Caco-2 (cell line): ENCODE results near the gene NPIPB2. TPM values are rescaled to one million over a fixed set of nuclear protein-coding genes. Genes with fewer than 3 reads are reported as not detected.

Experiments
- BruUV-seq: library from RNA; stranded (reverse); fragments of 400-500 nt; replicated peaks from 2 replicates; lab custom pipeline; 2021; lab: Mats Ljungman, UMichigan
- CTCF ChIA-PET: fragments of 300-600 bp; sonication (Branson Sonifier 250); formaldehyde crosslinking; loops from one replicate; lab custom pipeline; 2022; ENCODE audit warnings: antibody characterized with exemption; lab: Charles Lee
- POLR2A ChIA-PET: fragments of 300-600 bp; sonication (Branson Sonifier 250); formaldehyde crosslinking; loops from one replicate; lab custom pipeline; 2022; ENCODE audit warnings: antibody characterized with exemption; lab: Charles Lee
- DNase-seq, 2 experiments: peaks; one replicate each; pipeline versions ENCODE4 v3.0.0 to v3.0.0-alpha.2; 2020 to 2022
- H3K27me3 ChIP-seq: replicated peaks from 2 replicates; pipeline ENCODE4 v1.6.0; 2011; ENCODE audit warnings: low read length; ENCODE audit not compliant: control insufficient read depth, insufficient read depth
- H3K36me3 ChIP-seq: 2 replicates; pipeline ENCODE4 v1.5.1; 2011; ENCODE audit warnings: low read length; ENCODE audit not compliant: control insufficient read depth, insufficient read depth
- H3K4me1 ChIP-seq: fragments of 250-450 bp; sonication (Bioruptor Pico); 2 replicates; pipeline ENCODE4 v1.5.1; 2020; ENCODE audit warnings: mild to moderate bottlenecking
- H3K4me3 ChIP-seq: 2 replicates; pipeline ENCODE4 v1.5.1; 2011; ENCODE audit warnings: low read depth, mild to moderate bottlenecking, control low read depth, low read length
- H3K9me3 ChIP-seq: fragments of 250-450 bp; sonication (Bioruptor Pico); 2 replicates; pipeline ENCODE4 v1.5.1; 2020; ENCODE audit warnings: mild to moderate bottlenecking, moderate library complexity
- H3K27ac Mint-ChIP-seq: one replicate; pipeline ENCODE4 v1.8.0; 2022; ENCODE audit warnings: mixed read lengths; ENCODE audit not compliant: unreplicated experiment
- H3K27me3 Mint-ChIP-seq: one replicate; pipeline ENCODE4 v1.8.0; 2022; ENCODE audit warnings: mixed read lengths; ENCODE audit not compliant: insufficient read depth, unreplicated experiment
- H3K36me3 Mint-ChIP-seq: one replicate; pipeline ENCODE4 v1.8.0; 2022; ENCODE audit warnings: mild to moderate bottlenecking, mixed read lengths; ENCODE audit not compliant: insufficient read depth, unreplicated experiment
- H3K4me1 Mint-ChIP-seq: one replicate; pipeline ENCODE4 v1.8.0; 2022; ENCODE audit warnings: low read depth, mixed read lengths; ENCODE audit not compliant: unreplicated experiment
- H3K4me3 Mint-ChIP-seq: one replicate; pipeline ENCODE4 v1.8.0; 2022; ENCODE audit warnings: mild to moderate bottlenecking, moderate library complexity, mixed read lengths; ENCODE audit not compliant: unreplicated experiment
- H3K9me3 Mint-ChIP-seq: one replicate; pipeline ENCODE4 v1.8.0; 2022; ENCODE audit warnings: mixed read lengths; ENCODE audit not compliant: unreplicated experiment
- intact Hi-C: fragments of 100-400 bp; cut with micrococcal nuclease; formaldehyde crosslinking; loops from one replicate; pipeline ENCODE4 v1.10.0; 2022; ENCODE audit not compliant: unreplicated experiment
- total RNA-seq: library from RNA; stranded (reverse); gene quantifications from 2 replicates; pipeline ENCODE4 v1.2.3, GENCODE V29; 2022
- TF ChIP-seq, protein P1 (sequence below), 2 experiments: fragments of 200-600 bp in 1 of 2; IDR thresholded peaks; 1 replicate in 1 of 2; 2 replicates in 1 of 2; pipeline versions ENCODE4 v1.5.1 to v1.8.0; 2011 to 2022; ENCODE audit warnings: antibody characterized with exemption in 1 of 2, control low read depth in 1 of 2, inconsistent platforms in 1 of 2, low read depth in 1 of 2, low read length in 1 of 2, mild to moderate bottlenecking in 1 of 2, moderate library complexity in 1 of 2; ENCODE audit not compliant: insufficient read depth in 1 of 2, severe bottlenecking in 1 of 2, unreplicated experiment in 1 of 2

The NPIPB2 gene
- total RNA-seq, 1 experiment from 2014 or later = 6.8 TPM

GRCh38 chr16:11968577-11968976 is 26.7 kb upstream of the NPIPB2 start:
- POLR2A ChIA-PET = interaction anchor here (0.7 kb wide), 1 partner anchor 11 kb away, joined by 3 read pairs; no protein-coding TSS in a partner anchor
- no peaks in the 10 kb centered on the region for H3K9me3 ChIP-seq

GRCh38 chr16:11967195-11967911 is 25.5 kb upstream of the NPIPB2 start:
- BruUV-seq = no TSS peak
- H3K4me1 ChIP-seq = no peaks in the 10 kb centered on the region
- CTCF ChIA-PET = interaction anchor here (0.6 to 1.8 kb wide), 3 partner anchors 18 to 934 kb away, joined by 3 to 6 read pairs (median 4); no protein-coding TSS in a partner anchor
- POLR2A ChIA-PET = no interaction called here
- TF ChIP-seq, protein P1, sequence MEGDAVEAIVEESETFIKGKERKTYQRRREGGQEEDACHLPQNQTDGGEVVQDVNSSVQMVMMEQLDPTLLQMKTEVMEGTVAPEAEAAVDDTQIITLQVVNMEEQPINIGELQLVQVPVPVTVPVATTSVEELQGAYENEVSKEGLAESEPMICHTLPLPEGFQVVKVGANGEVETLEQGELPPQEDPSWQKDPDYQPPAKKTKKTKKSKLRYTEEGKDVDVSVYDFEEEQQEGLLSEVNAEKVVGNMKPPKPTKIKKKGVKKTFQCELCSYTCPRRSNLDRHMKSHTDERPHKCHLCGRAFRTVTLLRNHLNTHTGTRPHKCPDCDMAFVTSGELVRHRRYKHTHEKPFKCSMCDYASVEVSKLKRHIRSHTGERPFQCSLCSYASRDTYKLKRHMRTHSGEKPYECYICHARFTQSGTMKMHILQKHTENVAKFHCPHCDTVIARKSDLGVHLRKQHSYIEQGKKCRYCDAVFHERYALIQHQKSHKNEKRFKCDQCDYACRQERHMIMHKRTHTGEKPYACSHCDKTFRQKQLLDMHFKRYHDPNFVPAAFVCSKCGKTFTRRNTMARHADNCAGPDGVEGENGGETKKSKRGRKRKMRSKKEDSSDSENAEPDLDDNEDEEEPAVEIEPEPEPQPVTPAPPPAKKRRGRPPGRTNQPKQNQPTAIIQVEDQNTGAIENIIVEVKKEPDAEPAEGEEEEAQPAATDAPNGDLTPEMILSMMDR (IDR thresholded peaks at IDR 0.05; ENCODE audit: insufficient read depth in 1 of 2, low read depth in 1 of 2, low read length in 1 of 2, severe bottlenecking in 1 of 2, unreplicated experiment in 1 of 2) = no peak
- intact Hi-C loops = no loop called here
- H3K36me3 ChIP-seq = no peaks in the 10 kb centered on the region
- no peaks in the 10 kb centered on the region for H3K9me3 ChIP-seq
- no peaks in the 10 kb centered on the region for H3K27me3 Mint-ChIP-seq
- no peak overlapping the region for H3K4me3 ChIP-seq
- DNase-seq = no peak
- no peaks in the 10 kb centered on the region for H3K4me1 Mint-ChIP-seq
- H3K36me3 Mint-ChIP-seq = no peaks in the 10 kb centered on the region
- H3K9me3 Mint-ChIP-seq = no peaks in the 10 kb centered on the region
- H3K4me3 Mint-ChIP-seq = no peak overlapping the region
- no peak overlapping the region for H3K27ac Mint-ChIP-seq
- no peaks in the 10 kb centered on the region for H3K27me3 ChIP-seq

More at GRCh38 chr16:11968577-11968976, 26.7 kb upstream of the NPIPB2 start:
- no peak overlapping the region for H3K27ac Mint-ChIP-seq
- Histone ChIP-seq H3K4me1 (no peaks in the 10 kb centered on the region), H3K4me3 (no peak overlapping the region), H3K27me3 (no peaks in the 10 kb centered on the region), H3K36me3 (no peaks in the 10 kb centered on the region)
- no peak overlapping the region for H3K4me3 Mint-ChIP-seq
- no peaks in the 10 kb centered on the region for H3K27me3 Mint-ChIP-seq
- BruUV-seq = no TSS peak
- TF ChIP-seq, protein P1 (IDR thresholded peaks at IDR 0.05; ENCODE audit: insufficient read depth in 1 of 2, low read depth in 1 of 2, low read length in 1 of 2, severe bottlenecking in 1 of 2, unreplicated experiment in 1 of 2) = no peak
- CTCF ChIA-PET = interaction anchor here (0.7 to 1.8 kb wide), 3 partner anchors 19 to 99 kb away, joined by 4 to 6 read pairs (median 6); no protein-coding TSS in a partner anchor
- intact Hi-C loops = no loop called here
- no peaks in the 10 kb centered on the region for H3K9me3 Mint-ChIP-seq
- H3K4me1 Mint-ChIP-seq = no peaks in the 10 kb centered on the region
- DNase-seq = no peak
- H3K36me3 Mint-ChIP-seq = no peaks in the 10 kb centered on the region

DNA sequence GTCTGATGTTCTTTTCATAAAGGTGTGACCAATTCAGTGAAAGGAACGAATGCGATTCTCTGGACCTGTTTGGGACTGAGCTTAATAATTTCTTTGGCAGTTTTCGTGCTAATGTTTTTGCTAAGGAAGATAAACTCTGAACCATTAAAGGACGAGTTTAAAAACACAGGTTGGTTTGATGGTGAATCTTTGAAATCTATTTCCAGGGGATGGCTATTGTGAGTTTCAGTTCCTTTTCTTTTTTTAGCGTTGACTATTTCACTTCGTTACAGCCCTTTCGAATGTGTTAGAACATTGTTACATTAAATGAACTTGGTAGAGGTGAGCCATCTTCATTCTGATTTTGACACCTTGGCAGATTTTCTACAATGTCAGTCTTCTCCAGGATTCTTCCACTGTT is 24.3 kb upstream of the NPIPB2 start:
- ChIA-PET CTCF (no interaction called here), POLR2A (interaction anchor here (1.7 kb wide), 1 partner anchor 10 kb away, joined by 9 read pairs; the partner anchor contains the start of gene SNX29)

More for the DNA sequence above, 24.3 kb upstream of the NPIPB2 start:
- Histone ChIP-seq H3K4me1 (no peaks in the 10 kb centered on the region), H3K36me3 (no peaks in the 10 kb centered on the region), H3K9me3 (no peaks in the 10 kb centered on the region), H3K4me3 (no peak overlapping the region), H3K27me3 (no peaks in the 10 kb centered on the region)
- H3K4me3 Mint-ChIP-seq = no peak overlapping the region
- no peaks in the 10 kb centered on the region for H3K4me1 Mint-ChIP-seq
- no peaks in the 10 kb centered on the region for H3K36me3 Mint-ChIP-seq
- no peak for DNase-seq
- no peaks in the 10 kb centered on the region for H3K9me3 Mint-ChIP-seq
- TF ChIP-seq, protein P1 (IDR thresholded peaks at IDR 0.05; ENCODE audit: insufficient read depth in 1 of 2, low read depth in 1 of 2, low read length in 1 of 2, severe bottlenecking in 1 of 2, unreplicated experiment in 1 of 2) = no peak
- no TSS peak for BruUV-seq
- no peak overlapping the region for H3K27ac Mint-ChIP-seq
- no peaks in the 10 kb centered on the region for H3K27me3 Mint-ChIP-seq
- intact Hi-C loops = no loop called here
